ENCODE data around the gene AAK1.

DNA sequence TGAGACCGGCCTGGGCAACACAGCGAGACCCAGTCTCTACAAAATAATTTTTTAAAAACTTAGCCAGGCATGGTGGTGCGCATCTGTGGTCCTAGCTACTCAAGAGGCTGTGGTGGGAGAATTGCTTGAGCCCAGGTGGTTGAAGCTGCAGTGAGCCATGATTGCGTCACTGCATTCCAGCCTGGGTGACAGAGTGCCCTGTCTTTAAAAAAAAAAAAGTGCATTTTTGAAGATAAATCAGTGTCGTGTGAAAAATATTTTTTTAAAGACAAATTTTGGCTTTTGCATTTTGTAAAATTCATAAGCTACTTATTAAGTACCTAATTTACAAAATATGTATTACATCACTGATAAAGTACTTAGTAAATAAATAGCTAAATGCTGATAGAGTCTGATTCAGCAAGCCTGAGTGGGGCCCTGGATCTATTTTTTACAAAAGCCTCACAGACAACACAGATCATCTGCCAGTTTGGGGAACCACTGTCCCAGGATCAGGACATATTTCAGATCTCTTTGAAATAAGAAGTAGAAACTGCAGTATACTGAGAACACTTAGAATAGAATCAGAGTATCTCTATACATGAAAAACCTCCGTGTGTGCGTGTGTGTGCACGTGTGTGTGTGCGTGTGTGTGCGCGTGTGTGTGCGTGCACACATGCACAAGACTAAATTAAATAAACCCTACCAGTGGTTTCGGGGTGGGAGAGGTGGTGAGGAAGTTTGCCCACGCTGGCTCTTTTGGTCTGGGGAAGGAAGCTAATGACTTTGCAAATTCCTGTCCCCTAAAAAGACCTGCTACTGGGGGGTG is 61.6 kb downstream of the AAK1 start:
- TF ChIP-seq, protein P1, sequence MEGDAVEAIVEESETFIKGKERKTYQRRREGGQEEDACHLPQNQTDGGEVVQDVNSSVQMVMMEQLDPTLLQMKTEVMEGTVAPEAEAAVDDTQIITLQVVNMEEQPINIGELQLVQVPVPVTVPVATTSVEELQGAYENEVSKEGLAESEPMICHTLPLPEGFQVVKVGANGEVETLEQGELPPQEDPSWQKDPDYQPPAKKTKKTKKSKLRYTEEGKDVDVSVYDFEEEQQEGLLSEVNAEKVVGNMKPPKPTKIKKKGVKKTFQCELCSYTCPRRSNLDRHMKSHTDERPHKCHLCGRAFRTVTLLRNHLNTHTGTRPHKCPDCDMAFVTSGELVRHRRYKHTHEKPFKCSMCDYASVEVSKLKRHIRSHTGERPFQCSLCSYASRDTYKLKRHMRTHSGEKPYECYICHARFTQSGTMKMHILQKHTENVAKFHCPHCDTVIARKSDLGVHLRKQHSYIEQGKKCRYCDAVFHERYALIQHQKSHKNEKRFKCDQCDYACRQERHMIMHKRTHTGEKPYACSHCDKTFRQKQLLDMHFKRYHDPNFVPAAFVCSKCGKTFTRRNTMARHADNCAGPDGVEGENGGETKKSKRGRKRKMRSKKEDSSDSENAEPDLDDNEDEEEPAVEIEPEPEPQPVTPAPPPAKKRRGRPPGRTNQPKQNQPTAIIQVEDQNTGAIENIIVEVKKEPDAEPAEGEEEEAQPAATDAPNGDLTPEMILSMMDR (IDR thresholded peaks at IDR 0.05; ENCODE audit: insufficient read depth, low read length, poor library complexity, severe bottlenecking) = no peak
- no peak for TF ChIP-seq EZH2phosphoT487 (conservative IDR thresholded peaks at IDR 0.05; ENCODE audit: low read length)
